Suprapubic skin (tissue), 4 donors: Measurements from ENCODE around the gene TNFSF13B. TPM values are rescaled to one million over a fixed set of nuclear protein-coding genes. Genes with fewer than 3 reads are reported as not detected.

Experiments used
- DNase-seq, 2 donors: peaks; one replicate each; pipeline ENCODE4 v3.0.0-alpha.2; 2019; ENCODE audit warnings: low spot score in 2 of 2
- H3K27ac ChIP-seq: fragments of 200-600 bp; sonication (generic); one replicate; pipeline ENCODE4 v1.5.1; 2019
- H3K27me3 ChIP-seq: fragments of 200-600 bp; sonication (generic); one replicate; pipeline ENCODE4 v1.5.1; 2019
- H3K36me3 ChIP-seq: fragments of 200-600 bp; sonication (generic); one replicate; pipeline ENCODE4 v1.5.1; 2019
- H3K4me1 ChIP-seq: fragments of 200-600 bp; sonication (generic); one replicate; pipeline ENCODE4 v1.5.1; 2019
- H3K4me3 ChIP-seq: fragments of 200-600 bp; sonication (generic); one replicate; pipeline ENCODE4 v1.5.1; 2019; ENCODE audit warnings: mild to moderate bottlenecking
- H3K9me3 ChIP-seq: fragments of 200-600 bp; sonication (generic); one replicate; pipeline ENCODE4 v1.5.1; 2019
- CTCF ChIP-seq, 2 donors: fragments of 200-600 bp in 1 of 2; fragments of 450-650 bp in 1 of 2; sonication (generic) in 1 of 2; IDR thresholded peaks; one replicate each; pipeline ENCODE4 v1.5.1; 2016 to 2019; ENCODE audit warnings: antibody characterized with exemption in 2 of 2, mild to moderate bottlenecking in 1 of 2, moderate library complexity in 1 of 2
- EP300 ChIP-seq: sonication (generic); formaldehyde crosslinking; IDR thresholded peaks from one replicate; pipeline ENCODE4 v1.6.1; 2017; ENCODE audit warnings: antibody characterized with exemption
- POLR2A ChIP-seq, 2 donors: fragments of 450-650 bp; IDR thresholded peaks; one replicate each; pipeline ENCODE4 v1.6.1; 2017; ENCODE audit warnings: antibody characterized with exemption in 2 of 2, mild to moderate bottlenecking in 2 of 2, moderate library complexity in 2 of 2
- POLR2AphosphoS5 ChIP-seq, 3 donors: sonication (generic); formaldehyde crosslinking; IDR thresholded peaks; one replicate each; pipeline ENCODE4 v1.6.1; 2017; ENCODE audit warnings: antibody characterized with exemption in 3 of 3
- WGBS: methylation state at CpG from one replicate; pipeline ENCODE4 v1.1.5; 2018; 5-methylcytosine and 5-hydroxymethylcytosine counted together
- total RNA-seq, 4 donors: library from RNA; depleted of rRNA; stranded (reverse); fragments of >200 nt; gene quantifications; one replicate each; pipeline ENCODE4 v1.1.0, GENCODE V29; 2016

The TNFSF13B gene
- total RNA-seq, 4 donors from 2014 or later = 0.44 to 5.2 (median 1.8) TPM

- Histone ChIP-seq H3K4me1 (peaks cover 17% of the 10 kb centered on the region), H3K27me3 (no peaks in the 10 kb centered on the region), H3K27ac (no peak overlapping the region), H3K36me3 (no peaks in the 10 kb centered on the region), H3K9me3 (no peaks in the 10 kb centered on the region), H3K4me3 (no peak overlapping the region)
- WGBS = 85% methylated on average over 5 of the region's 5 CpGs
- no peak for DNase-seq
- no peak for TF ChIP-seq POLR2A (IDR thresholded peaks at IDR 0.05)
These were observed 4.1 kb downstream of the TNFSF13B start for GRCh38 chr13:108273429-108274118.

- H3K36me3 ChIP-seq = no peaks in the 10 kb centered on the region
These were observed 5.2 kb downstream of the TNFSF13B start for GRCh38 chr13:108274718-108275117.

GRCh38 chr13:108276060-108276459 lies 6.5 kb downstream of the TNFSF13B start:
- WGBS = 49% methylated on average over 6 of the region's 6 CpGs
- Histone ChIP-seq H3K4me1 (no peaks in the 10 kb centered on the region), H3K9me3 (no peaks in the 10 kb centered on the region), H3K27ac (no peak overlapping the region), H3K36me3 (no peaks in the 10 kb centered on the region), H3K27me3 (no peaks in the 10 kb centered on the region), H3K4me3 (no peak overlapping the region)
- DNase-seq = peak in 1 of 2 donors; percentile 62
- TF ChIP-seq EP300 (no peak), POLR2AphosphoS5 (IDR thresholded peaks at IDR 0.05) (no peak), POLR2A (IDR thresholded peaks at IDR 0.05) (no peak), CTCF (IDR thresholded peaks at IDR 0.05) (no peak)

More at GRCh38 chr13:108274718-108275117, 5.2 kb downstream of the TNFSF13B start:
- Histone ChIP-seq H3K9me3 (no peaks in the 10 kb centered on the region), H3K4me1 (peaks cover 10% of the 10 kb centered on the region), H3K27me3 (no peaks in the 10 kb centered on the region), H3K27ac (no peak overlapping the region), H3K4me3 (no peak overlapping the region)
- no peak for DNase-seq
- TF ChIP-seq EP300 = no peak
- no peak for TF ChIP-seq CTCF (IDR thresholded peaks at IDR 0.05)
- TF ChIP-seq POLR2AphosphoS5 (IDR thresholded peaks at IDR 0.05) = no peak
- TF ChIP-seq POLR2A (IDR thresholded peaks at IDR 0.05) = no peak

- Histone ChIP-seq H3K4me3 (no peak overlapping the region), H3K27me3 (no peaks in the 10 kb centered on the region), H3K27ac (no peak overlapping the region), H3K4me1 (no peaks in the 10 kb centered on the region), H3K36me3 (no peaks in the 10 kb centered on the region), H3K9me3 (no peaks in the 10 kb centered on the region)
- no peak for TF ChIP-seq EP300
- TF ChIP-seq POLR2AphosphoS5 (IDR thresholded peaks at IDR 0.05) = no peak
- no peak for TF ChIP-seq CTCF (IDR thresholded peaks at IDR 0.05)
- TF ChIP-seq POLR2A (IDR thresholded peaks at IDR 0.05) = no peak
- 88% methylated on average over 1 of the region's 1 CpG for WGBS
- DNase-seq = no peak
These were observed 8.9 kb downstream of the TNFSF13B start for GRCh38 chr13:108278466-108278865.

GRCh38 chr13:108281901-108282300 lies 12.4 kb downstream of the TNFSF13B start:
- Histone ChIP-seq H3K36me3 (no peaks in the 10 kb centered on the region), H3K27ac (no peak overlapping the region), H3K9me3 (no peaks in the 10 kb centered on the region), H3K27me3 (no peaks in the 10 kb centered on the region), H3K4me3 (no peak overlapping the region), H3K4me1 (no peaks in the 10 kb centered on the region)
- TF ChIP-seq EP300 (no peak), POLR2A (IDR thresholded peaks at IDR 0.05) (no peak), CTCF (IDR thresholded peaks at IDR 0.05) (no peak), POLR2AphosphoS5 (IDR thresholded peaks at IDR 0.05) (no peak)
- no peak for DNase-seq
- WGBS = 74% methylated on average over 4 of the region's 4 CpGs

GRCh38 chr13:108283110-108283509 lies 13.6 kb downstream of the TNFSF13B start:
- Histone ChIP-seq H3K27me3 (no peaks in the 10 kb centered on the region), H3K9me3 (no peaks in the 10 kb centered on the region), H3K4me3 (no peak overlapping the region), H3K36me3 (no peaks in the 10 kb centered on the region), H3K27ac (no peak overlapping the region), H3K4me1 (no peaks in the 10 kb centered on the region)
- TF ChIP-seq CTCF (IDR thresholded peaks at IDR 0.05) (no peak), POLR2AphosphoS5 (IDR thresholded peaks at IDR 0.05) (no peak), POLR2A (IDR thresholded peaks at IDR 0.05) (no peak)
- no peak for DNase-seq
- WGBS = 26% methylated on average over 3 of the region's 3 CpGs
